Measurements from ENCODE around the gene MRGPRX4.

DNA sequence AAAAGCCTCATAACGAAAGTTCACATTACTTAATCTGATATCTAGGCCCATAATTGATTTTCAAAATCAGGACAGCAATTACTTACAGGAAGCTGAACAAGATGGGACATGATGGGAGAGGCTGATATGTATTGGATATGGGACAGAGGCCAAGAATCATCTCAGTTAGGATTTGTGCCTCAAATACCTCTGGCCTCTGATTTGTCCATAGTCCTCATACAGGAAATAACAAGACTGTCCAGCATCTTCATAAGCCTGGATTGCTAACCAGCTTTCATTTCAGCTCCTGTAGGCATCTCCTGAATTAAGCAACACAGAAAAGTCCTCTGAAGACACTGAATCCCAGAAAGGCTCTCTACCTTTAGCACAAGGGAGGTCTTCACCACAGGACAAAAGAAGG, 4.3 kb upstream of the MRGPRX4 start:
- TF ChIP-seq POLR2AphosphoS5 (IDR thresholded peaks at IDR 0.05; ENCODE audit: low read depth, low read length) (no peak), POLR2A (IDR thresholded peaks at IDR 0.05; ENCODE audit: low read depth, low read length) (no peak), TAF1 (IDR thresholded peaks at IDR 0.05; ENCODE audit: low read depth, low read length) (no peak), SPI1 (IDR thresholded peaks at IDR 0.05; ENCODE audit: low read depth, low read length) (no peak), POU2F2 (IDR thresholded peaks at IDR 0.05; ENCODE audit: low read depth, low read length) (no peak), PAX5 (IDR thresholded peaks at IDR 0.05; ENCODE audit: insufficient read depth, low read length, severe bottlenecking) (no peak)

Measured in GM12891 (cell line).